Activated T-cell treated with anti-CD3 and anti-CD28 coated beads for 48 hours (primary cell): ENCODE measurements around the gene SPON2.

Experiments
- DNase-seq: peaks from one replicate; pipeline ENCODE4 v3.0.0-alpha.2; 2020; ENCODE audit warnings: low read depth

Gene SPON2

DNA sequence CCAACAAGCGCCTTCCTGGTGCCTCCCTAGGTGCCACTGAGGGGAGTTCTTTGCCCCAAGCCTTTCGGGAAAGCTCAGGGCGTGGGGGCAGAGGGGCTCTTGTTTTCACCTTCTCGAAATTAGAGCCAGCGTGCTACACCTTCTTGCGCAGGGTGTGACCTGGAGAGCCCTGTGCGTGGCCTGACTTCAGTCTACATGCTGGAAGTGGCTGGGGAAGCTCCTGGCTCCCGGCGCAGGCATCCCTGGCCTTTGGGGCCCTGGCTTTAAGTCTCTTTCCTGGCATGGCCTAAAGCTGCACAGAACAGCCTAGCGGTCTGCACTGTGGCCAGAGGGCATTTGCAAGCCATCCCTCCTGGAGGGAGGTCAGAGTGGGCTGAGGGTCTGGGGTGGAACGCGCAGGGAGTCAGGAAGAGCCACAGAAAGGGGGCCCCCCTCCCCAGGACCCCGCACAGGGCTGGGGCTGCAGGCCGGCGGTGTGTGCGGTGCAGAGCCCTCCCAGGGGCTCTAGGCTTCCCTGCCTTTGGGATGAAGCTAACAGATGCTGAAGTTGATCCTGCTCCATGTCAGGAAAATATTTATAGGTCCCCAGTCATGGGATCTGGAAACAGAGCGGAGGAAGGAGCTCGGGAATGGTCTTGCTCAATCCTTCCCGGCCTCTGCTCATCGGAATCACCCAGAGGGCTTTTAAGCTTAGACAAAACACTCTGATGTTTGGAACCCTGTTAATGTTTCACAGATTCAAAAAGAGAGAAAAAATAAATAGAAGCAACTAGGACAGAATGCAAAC, 781 bp upstream of the SPON2 start:
- DNase-seq: no peak

DNA sequence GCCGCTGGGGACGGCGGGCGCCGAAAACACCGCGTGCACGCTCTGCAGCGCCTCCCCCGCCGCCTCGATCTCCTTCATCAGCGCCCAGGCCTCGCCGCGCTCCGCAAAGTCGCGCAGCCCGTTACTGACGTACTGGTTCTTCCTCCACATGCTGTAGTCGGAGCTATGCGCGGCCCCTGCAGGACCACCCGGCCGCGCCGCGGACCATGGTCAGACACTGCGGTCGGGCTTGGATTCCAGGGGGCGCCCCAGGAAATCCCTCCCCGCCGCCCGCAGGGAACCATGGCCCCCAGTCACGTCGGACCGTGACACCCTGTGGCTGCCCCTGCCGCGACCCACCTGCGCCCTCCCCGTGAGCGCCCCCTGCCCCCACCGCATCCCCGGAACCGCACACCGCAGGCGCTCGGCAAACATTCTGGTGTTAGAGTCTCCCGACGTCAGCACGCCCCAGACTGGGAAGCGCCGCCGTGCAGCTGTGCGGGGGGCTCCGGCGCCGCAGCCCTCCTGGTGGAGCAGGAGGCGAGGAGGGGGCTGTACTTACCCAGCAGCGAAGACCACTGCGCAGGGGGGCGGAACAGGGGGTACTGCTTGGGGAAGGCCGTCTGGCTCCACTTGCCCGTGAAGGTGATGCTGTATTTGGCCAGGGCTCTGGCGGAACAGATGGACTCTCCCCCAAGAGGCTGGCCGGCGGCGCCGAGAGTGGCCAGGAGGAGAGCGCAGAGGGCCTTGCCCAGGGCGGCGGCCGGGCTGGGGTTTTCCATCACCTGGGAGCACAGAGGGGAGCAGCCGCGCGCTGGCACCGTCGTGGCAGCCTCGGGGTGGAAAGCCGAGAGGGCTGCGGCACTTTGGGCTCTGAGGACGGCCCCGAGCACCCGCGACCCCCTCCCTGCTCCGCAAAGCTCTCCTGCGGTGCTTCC, 814 bp downstream of the SPON2 start:
- peak; percentile 56 for DNase-seq

DNA sequence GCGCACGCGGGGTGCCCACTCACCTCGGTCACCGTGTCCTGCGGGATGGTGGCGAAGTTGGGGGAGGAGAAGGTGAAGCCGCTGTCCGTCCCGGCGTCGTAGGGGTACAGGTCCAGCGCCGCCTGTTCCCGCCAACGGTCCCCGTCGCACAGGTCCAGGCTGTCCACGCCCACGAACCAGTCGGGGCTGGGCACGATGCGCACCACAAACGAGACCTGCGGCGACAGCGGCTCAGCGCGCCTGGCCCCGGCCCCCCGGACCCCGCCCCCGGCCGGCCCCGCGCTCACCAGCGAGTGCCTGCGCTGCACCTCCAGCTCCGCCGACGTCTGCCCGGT, 1.4 kb downstream of the SPON2 start:
- no peak for DNase-seq

DNA sequence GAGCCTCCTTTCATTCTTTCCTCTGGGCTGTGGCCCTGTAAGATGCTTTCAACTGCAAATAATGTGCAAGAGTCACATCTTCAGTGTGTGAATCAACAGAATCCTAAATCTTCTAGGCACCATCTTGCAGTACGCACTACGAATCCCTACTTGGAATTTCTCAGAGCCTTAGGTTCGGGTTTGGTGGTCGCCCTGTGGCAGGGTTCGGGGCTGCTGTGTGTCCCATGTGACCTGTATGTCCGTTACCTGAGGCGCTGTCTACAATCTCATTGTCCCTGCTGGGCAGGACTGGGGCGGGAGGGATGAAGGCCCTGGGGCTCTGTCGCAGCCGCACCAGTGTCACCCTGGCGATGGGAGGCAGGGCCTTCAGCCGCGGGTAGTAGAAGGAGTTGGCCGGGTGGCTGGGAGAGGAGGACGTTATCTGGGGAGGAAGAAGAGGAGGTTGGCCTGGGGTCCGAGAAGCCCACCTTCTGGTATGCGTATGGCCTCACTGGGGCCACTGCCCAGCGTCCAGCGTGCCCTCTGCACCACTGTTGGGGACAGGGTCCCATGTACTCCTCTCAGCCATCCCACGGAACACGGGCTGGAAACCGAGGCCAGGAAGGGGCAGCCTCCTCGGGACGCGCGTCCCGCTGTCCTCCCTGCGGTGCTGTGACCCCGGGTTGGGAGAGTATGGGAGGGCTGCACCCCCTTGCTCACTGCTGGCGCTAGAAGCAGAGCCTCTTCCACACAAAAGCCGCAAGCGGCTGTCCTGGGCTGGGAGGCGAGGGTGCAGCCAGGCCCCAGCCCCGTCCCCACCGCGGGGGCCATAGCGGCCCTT, 2.0 kb downstream of the SPON2 start:
- DNase-seq: no peak

DNA sequence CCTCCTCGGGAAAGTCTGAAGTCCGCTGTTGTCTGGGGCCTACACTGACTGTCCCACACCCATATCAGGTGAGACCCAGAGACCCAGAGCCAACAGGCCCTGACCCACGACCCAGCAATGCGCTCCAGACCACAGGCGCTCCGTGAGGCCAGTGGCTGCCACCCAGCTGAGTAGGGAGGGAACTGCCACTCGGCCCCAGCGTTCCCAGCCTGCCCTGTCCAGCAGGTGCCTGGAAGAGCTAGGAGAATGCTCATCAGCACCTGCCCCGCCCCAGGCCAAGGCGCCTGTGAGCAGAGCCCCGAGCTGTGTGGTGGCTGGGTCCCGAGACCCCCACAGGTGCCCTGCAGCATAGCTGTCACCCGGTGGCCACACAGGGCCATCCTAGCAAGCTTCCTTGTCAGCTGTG, 2.7 kb downstream of the SPON2 start:
- no peak for DNase-seq

DNA sequence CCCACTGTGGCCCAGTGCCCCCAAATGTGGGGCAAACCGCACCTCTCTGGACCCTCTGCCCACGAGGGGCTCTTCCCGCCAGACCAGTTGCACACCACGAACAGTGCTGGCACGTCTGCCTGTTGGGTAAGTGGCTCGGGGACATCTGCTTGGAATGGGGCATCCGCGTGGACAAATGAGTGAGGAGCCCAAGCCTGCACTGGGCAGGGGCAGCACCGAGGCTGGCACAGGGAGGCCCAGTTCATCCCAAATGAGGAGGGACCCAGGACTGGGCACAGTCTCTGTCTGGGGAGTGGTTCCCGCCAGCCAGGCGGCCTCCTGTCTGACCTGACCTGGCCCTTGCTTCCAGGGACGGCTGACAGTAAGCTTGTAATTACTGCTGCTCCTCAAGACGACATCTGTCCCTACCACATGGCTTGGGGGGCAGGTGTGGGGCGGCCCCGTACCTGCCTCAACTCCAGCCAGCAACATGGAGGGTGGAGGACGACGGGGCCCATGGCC, 3.2 kb downstream of the SPON2 start:
- DNase-seq: no peak

DNA sequence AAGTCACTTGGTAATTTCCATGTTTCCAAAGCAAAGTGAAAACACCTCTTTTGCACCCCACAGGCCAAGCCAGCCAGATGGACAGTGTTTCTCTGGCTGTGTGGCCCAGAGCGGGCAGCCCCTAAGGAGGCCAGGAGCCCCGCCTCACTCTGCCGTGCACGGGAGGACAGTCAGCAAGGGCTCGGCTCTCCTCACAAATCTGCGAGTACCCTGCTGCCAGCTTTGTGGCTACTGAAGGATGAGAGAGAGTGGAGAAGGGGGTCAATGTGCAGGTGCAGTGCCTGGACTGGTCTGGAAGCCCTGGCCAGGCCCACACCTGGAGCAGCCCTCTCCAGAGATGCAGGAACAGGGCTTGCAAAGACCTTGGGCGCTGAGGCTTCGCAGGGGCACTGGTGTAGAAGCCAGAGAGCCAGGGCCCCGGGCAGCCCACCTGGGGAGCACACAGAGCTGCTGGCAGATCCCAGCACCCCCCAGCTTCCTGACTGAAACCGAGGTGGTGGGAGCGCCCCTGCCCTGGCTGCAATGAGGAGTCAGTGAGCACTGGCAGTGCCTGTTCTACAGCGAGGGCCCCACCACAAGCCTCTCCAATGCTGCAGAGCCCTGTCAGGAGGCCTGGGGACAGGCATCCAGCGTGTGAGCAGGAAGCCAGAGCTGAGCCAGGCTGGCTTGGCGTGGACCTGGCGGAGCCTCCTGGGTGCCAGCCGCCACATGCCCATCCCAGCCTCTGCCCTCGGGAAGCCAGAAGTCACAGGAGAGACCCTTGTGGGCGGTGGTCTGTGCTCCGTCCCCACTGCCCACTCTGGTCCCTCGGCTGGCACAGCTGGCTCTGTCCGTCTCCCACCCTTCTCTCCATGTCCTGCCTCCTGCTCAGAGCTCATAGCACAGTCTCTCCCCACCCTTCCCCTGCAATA, 3.9 kb downstream of the SPON2 start:
- no peak for DNase-seq

DNA sequence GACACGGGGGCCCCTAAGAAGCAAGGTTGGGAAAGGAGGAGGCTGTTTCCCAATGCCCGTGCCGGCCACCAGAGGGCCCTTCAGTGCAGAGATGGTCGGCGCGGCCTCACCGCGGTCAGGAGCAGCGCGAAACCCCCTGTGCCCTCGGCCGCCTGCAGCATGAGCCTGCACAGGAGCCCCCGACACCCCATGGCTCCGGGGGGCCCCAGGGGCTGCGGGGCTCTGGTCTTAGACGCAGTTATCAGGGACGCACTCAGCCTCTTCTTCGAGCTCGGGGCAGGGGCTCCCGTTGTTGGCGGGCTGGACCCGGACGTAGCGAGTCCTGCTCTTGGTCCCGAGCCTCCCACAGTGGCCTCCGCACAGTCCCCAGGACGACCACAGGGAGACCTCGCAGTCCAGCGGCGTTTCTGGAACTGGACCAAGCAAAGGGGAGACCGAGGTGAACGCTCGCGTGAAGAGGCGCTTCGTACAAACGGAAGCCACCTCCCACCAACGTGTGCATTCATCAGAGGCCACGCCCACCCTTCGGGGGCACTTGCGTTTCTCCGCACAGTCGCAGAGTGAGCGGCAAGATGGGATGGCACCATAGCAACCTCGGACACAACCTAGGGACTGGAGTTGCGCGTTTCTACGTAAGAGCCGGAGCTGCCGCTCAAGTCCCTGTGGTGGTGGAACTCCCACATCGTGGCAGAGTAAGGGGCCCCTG, 5.0 kb downstream of the SPON2 start:
- peak; percentile 87 for DNase-seq

DNA sequence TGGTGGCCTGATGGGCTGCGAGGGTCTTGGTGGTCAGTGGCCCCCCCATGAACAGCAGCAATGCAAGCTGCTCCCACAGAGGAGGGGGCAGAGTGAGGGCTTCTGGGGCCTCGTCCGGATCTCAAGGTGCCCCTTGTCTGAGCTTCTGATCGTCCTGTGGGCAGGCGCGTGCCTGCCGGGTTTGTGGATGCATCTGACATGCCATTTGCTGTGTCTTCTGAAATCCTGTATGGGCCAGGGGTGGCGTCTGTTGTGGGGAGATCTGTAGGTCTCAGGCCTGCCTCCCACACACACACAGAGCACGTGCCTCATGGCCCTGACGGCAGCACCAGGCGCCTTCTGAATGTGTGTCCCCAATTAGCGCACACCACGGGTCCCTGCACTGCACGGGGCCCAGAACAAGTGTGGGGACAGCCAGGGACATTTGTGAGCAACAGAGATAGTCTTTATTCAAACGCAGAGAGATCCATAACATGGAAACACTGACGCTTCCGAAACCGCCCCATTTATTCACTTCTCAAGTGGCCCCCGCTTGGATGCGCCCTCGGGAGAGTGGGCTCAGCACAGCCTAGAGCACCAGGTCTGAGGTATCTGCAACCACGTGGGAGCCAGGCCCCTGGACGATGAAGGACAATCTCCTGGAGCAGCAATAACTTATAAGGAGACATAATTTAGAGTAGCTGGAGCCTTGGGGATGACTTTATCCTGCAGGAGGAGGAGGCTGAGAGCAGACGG, 5.7 kb downstream of the SPON2 start:
- no peak for DNase-seq

DNA sequence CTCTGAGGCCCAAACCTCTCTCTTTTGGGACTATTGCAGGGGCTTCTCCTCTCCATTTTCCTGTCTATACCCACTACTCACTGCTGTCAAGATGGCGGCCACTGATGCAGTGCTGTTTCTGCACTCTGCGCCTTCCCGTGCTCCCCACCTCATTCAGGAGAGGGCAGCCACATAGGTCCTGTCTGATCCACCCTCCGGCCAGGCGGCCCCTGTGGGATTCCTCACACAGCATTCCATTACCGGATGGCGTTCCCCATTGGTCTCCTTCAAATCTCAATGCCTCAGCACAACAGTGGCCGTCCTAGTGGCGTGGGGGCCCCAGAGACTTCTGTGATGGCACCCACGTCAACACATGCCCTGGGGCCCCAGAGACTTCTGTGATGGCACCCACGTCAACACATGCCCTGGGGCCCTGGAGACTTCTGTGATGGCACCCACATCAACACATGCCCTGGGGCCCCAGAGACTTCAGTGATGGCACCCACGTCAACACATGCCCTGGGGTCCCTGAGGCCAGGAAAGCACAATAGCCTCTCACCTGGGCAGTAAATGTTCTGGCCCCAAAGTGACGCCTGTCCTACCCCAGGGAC, 7.3 kb downstream of the SPON2 start:
- DNase-seq: no peak

DNA sequence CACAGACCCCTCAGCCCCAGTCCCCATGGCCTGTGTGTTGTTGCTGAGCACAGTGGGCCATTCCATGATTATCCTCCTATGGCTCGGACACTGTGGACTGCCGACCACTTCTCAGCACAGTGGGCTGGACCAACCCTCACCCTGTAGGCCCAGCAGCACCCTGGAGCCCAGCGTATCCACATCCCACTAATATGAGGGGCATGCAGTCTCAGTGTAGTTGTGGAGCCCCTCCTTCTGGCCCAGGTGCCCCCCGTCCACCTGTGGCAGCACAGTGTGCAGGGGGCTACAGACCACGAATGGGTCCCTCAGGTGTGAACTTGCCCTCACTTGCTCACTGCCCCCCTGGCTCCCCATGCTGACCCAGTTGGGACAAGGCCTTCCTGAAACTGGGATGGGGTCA, 7.9 kb downstream of the SPON2 start:
- DNase-seq: no peak

DNA sequence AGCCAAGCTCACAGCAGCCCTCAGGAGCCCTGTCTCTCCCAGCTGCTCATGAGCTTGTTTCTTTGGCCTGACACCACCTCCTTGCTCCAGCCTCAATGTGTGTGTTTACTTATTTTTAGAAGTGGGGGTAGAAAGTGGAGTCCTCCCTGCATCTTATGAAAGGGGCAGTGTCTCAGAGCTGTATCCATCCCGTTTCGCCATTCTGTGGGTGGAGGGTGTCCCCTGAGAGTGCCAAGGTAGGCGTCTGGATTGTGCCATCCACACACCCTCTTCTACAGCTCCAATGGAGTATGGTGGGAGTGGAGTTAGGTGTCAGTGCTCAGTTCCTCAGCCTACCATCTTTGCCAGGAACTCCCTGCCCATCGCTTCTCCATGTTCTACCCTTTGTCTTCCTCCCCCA, 8.3 kb downstream of the SPON2 start:
- DNase-seq: no peak

DNA sequence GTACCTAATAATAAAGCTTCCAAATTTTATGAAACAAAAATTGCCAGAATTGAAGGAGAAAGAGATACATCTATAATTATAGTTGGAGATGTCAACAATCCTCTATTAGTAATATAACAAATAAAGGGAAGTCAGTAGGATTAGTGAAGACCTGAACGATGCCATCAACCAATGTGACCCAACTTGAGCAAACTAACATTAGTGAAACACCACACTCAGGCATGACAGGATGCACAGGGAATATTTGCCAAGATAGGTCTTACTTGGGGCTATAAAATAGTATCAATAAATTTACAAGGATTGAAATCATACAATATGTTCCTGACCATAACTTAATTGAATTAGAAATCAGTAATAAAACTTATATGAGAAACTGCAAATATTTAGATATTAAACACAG, 12.0 kb downstream of the SPON2 start:
- DNase-seq: no peak

DNA sequence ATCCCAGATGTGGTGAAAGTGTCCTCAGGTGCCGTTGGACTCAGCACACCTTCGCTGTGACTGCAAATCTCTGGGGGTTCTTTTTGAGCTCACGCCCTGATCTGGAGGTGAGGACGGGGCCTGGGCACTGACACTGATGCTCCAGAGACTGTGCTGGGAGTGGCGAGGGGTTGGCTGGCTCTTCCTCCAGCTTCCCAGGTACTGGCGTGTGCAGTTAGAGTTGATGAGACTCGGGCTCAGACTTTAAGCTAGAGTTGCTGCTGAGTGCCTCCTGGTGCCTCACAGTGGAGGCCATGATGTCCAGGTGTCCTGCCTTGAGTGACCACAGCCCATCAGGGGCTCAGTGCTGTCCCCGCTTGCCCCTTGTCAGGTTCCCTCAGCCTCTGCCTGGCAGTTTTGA, 16.3 kb downstream of the SPON2 start:
- no peak for DNase-seq

DNA sequence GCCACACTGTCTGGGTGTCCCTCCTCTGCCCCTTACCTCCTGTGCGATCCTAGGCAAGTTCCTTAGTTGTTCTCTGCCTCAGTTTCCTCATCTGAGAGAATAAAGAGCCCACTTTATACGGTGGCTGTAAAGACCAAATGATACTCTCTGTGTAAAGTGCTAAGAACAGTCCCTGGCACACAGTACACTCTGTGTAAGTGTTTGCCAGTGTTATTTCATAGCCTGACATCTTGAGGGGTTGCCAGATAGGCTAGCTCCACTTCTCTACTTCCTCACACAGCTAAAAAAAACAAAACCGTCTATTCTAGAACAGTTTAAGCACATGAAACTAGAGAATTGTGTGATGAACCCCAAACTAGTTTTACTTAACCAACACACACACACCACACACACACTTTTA, 17.1 kb downstream of the SPON2 start:
- no peak for DNase-seq

DNA sequence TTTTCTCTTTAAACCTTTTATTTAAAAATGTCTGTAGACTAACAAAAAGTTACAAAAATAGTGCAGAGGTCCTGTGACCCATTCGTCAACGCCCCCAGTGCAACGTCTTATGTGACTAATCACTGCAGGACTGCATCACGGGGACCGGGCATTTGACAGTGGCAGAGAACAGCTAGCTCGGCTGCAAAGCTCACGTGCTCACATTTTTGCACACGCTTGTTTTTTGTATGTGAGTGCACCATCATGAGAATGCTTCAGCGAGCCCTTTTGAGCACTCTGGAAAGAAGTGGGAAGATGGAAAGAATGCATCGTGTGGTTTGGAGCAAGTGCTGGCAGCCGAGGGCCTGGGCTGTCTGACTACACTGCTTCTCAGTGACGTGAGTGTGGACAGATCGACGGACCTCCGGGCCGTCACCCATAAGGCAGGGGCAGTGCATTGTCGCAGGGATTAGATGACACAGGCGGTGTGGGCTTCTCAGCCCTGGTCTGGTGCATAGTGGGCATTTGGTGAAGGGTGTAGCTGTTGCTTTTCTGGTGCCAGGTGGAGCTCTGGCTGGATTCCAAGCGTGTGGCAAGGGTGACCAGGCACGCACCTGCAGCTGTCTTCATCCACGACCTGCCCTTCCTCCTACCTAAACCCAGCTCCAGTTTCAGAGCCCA, 17.7 kb downstream of the SPON2 start:
- DNase-seq: no peak

DNA sequence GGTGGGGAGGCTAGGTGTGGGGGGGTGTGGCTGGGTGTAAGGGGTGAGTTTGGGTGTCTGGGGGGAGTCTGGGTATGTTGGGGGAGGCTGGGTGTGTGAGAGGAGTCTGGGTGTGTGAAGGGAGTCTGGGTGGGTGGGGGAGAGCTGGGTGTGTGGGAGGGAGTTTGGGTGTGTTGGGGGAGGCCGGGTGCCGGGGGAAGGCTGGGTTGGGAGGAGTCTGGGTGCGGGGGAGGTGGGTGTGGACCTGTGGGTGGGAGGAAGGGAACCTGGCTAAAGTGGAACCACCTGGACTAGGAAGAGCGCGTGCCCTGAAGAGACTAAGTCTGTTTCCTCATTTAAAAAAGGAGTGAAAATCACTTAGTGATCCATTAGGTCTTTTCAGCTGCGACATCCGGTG, 18.3 kb downstream of the SPON2 start:
- DNase-seq: no peak

DNA sequence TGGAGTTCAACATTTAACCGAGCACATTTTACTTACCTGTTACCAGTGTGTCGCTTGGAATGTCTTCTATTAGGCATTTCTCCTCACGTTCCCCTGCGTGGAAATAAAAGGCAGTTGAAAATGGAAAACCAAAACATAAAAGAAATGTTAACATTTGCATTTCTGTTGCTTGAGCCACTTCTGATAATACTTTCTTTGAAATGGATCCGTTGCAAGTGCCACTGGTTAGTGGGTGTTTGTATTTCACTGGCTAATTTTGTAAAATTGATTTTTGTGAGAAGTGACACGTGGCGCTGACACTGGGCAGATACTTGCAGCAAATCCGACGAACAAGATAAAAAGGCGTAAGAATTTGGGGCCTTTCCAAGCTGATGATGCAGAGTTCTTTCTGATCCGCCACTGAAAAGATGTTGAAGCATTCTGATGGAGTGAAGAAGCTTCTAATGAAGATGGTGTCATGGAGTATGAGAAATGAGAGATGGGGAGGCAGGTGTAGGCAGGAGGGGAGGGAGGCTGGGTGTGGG, 18.8 kb downstream of the SPON2 start:
- DNase-seq: no peak

DNA sequence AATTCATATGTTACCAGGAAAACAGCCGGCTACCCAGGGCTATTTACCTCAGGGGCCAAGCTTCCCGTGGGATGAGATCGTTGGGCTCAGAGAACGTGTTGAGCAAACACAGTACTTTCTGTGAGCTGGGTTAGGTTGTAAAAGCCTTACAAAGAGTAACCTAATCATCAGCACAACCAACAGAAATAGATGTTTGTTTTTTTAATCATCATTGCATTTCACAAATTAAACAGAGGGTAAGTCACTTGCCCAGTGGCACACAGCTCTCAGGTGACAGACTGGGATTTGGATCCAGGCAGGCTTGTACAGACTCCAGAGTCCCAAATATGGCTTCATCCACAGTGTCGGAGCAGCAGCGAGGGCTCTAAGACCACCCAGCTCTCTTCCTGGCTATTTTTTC, 20.1 kb downstream of the SPON2 start:
- no peak for DNase-seq
